Measurements from ENCODE around the gene MDFI. TPM values are rescaled to one million over a fixed set of nuclear protein-coding genes. Genes with fewer than 3 reads are reported as not detected.

The MDFI gene
- polyA plus RNA-seq, 1 experiment = 0.19 TPM

DNA sequence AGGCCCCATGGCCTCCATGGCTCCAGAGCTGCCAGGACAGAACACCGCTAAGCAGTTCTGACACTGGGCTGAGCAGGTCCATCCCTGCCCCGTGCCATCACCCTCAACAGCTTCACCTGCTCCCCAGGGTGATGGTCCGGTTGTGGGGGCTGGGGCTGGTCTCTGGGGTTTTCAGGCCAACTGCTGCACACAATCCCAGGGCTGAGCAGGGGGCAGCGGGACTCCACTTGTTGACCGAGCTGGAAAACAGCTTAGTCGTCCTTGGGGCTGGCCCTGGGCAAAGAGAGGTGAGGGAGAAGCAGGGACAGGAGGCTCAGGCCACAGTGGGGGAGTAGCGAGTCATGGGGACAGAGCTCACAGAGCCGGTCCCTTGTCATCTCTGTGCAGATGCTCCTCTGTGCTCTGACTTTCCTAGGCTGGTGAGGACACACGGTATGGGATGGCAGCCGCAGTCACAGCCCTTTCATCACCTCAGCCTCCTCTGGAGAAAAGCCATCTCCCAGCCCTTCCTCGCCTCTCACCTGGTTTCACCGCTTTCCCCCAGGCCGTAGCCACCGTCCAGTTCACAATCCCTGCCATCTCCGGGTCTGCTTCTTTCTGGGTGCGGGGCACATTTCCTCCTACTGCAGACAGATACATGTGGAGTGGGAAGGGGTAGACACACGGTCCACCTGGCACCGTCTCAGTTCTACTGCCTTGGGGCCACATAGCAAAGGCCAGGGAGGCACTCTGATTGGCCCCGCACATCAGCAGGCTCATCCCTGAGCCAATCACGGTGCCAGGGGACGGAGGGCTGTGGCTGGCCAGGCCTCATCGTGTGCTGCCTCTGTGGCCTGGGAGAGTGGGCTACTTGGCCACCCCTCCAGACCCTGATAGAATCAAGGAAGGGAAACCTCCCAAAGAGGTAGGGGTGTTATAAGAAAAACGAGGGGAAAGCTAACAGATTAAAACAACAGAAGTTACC is 19.1 kb downstream of the MDFI start:
- ChIA-PET CTCF (interaction anchor here (1.4 to 2.3 kb wide), 3 partner anchors 48 to 290 kb away, joined by 7 to 11 read pairs (median 7); no protein-coding TSS in a partner anchor), POLR2A (no interaction called here)
- Histone ChIP-seq H3K27me3 (ENCODE audit: control insufficient read depth, insufficient read depth, low read length) (peaks cover 49% of the 10 kb centered on the region), H3K27ac (ENCODE audit: low read depth, low read length) (no peak overlapping the region), H3K4me3 (ENCODE audit: low read depth, low read length) (no peak overlapping the region), H3K9me3 (ENCODE audit: control insufficient read depth, insufficient read depth, low read length) (no peaks in the 10 kb centered on the region; the same call in 1 of the 2 replicates)
- DNase-seq (ENCODE audit: low read depth, low spot score) = no peak
- no peak for TF ChIP-seq CTCF (IDR thresholded peaks at IDR 0.05; ENCODE audit: low read depth, low read length)

DNA sequence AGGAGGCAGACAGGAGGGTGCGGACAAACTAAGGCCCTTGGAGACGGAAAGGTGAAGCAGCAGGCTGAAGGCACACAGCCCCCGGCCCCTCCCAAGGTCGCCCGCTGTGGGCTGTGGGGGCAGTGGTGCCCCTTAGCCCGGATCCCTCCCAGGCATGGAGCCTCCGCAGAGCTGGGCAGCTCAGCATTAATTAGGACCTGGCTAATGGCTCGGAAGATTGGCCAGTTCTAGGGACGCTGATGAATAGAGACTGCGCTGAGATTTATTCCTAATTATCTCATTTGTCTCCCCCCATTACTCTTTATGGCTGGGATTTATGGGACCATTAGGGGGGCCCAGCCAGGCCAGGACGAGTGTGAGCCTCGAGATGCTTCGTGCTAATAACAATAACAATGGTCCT is 20.4 kb downstream of the MDFI start:
- POLR2A ChIA-PET = no interaction called here
- H3K27me3 ChIP-seq (ENCODE audit: control insufficient read depth, insufficient read depth, low read length) = peaks cover 55% of the 10 kb centered on the region
- no peak overlapping the region for H3K4me3 ChIP-seq (ENCODE audit: low read depth, low read length)
- CTCF ChIA-PET = interaction anchor here (0.7 to 2.0 kb wide), 2 partner anchors 291 to 343 kb away, joined by 3 to 7 read pairs; no protein-coding TSS in a partner anchor
- TF ChIP-seq CTCF (IDR thresholded peaks at IDR 0.05; ENCODE audit: low read depth, low read length) = no peak
- no peak overlapping the region for H3K27ac ChIP-seq (ENCODE audit: low read depth, low read length)
- H3K9me3 ChIP-seq (ENCODE audit: control insufficient read depth, insufficient read depth, low read length) = no peaks in the 10 kb centered on the region; the same call in 1 of the 2 replicates
- DNase-seq (ENCODE audit: low read depth, low spot score) = no peak

DNA sequence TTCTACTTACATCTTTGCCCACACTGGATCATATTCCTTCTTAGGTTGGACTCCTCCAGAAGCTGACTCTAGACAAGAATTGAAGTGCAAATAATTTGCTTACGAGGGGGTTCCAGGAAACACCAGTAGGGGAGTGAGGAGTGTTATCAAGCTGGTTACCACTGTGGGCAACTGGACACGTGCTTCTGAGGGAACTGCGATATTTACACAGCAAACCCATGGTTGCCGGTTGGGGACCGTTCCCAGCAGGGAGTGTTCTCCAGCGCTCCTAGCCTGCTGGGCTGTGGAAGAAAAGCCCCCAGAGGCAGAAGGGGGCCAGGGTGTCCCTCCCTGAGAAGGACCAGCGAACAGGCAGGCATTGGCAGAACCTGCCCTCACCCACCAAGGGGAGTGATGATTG is 21.7 kb downstream of the MDFI start:
- H3K9me3 ChIP-seq (ENCODE audit: control insufficient read depth, insufficient read depth, low read length) = no peaks in the 10 kb centered on the region
- no peak for DNase-seq (ENCODE audit: low read depth, low spot score)
- no peak overlapping the region for H3K4me3 ChIP-seq (ENCODE audit: low read depth, low read length)
- H3K27me3 ChIP-seq (ENCODE audit: control insufficient read depth, insufficient read depth, low read length) = peaks cover 58% of the 10 kb centered on the region
- POLR2A ChIA-PET = interaction anchor here (0.7 kb wide), 1 partner anchor 69 kb away, joined by 3 read pairs; no protein-coding TSS in a partner anchor
- CTCF ChIA-PET = no interaction called here
- TF ChIP-seq CTCF (IDR thresholded peaks at IDR 0.05; ENCODE audit: low read depth, low read length) = no peak
- H3K27ac ChIP-seq (ENCODE audit: low read depth, low read length) = no peak overlapping the region

GRCh38 chr6:41663568-41663967 is 25.3 kb downstream of the MDFI start:
- DNase-seq (ENCODE audit: low read depth, low spot score) = no peak
- ChIA-PET POLR2A (no interaction called here), CTCF (interaction anchor here (2.0 kb wide), 1 partner anchor 20 kb away, joined by 6 read pairs; no protein-coding TSS in a partner anchor)
- TF ChIP-seq CTCF (IDR thresholded peaks at IDR 0.05; ENCODE audit: low read depth, low read length) = no peak
- H3K27ac ChIP-seq (ENCODE audit: low read depth, low read length) = no peak overlapping the region
- no peaks in the 10 kb centered on the region for H3K9me3 ChIP-seq (ENCODE audit: control insufficient read depth, insufficient read depth, low read length)
- no peak overlapping the region for H3K4me3 ChIP-seq (ENCODE audit: low read depth, low read length)
- H3K27me3 ChIP-seq (ENCODE audit: control insufficient read depth, insufficient read depth, low read length) = peaks cover 51% of the 10 kb centered on the region

DNA sequence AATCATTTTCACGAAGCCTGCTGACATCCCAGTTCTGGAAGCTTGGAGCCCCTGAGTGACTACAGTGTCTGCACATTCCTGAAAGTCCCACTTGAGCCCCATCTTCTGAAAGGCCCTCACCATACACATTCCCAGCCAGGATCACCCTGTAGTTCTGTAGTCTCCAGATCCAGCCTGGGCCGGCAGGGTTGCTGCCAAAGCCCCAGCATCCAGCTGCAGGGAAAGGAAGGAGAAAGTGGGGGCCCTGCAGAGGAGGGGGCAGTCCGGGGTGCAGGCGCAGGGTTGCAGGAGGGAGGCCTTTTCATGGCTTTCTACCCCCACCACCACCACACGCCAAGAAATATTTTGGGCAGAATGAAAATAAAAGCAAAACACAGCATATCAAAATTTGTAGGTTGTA is 26.0 kb downstream of the MDFI start:
- CTCF ChIA-PET = interaction anchor here (0.8 to 2.0 kb wide), 2 partner anchors 19 to 240 kb away, joined by 4 to 6 read pairs; no protein-coding TSS in a partner anchor

More for the DNA sequence above, 26.0 kb downstream of the MDFI start:
- POLR2A ChIA-PET = no interaction called here
- no peak for DNase-seq (ENCODE audit: low read depth, low spot score)
- H3K27me3 ChIP-seq (ENCODE audit: control insufficient read depth, insufficient read depth, low read length) = peaks cover 46% of the 10 kb centered on the region
- TF ChIP-seq CTCF (IDR thresholded peaks at IDR 0.05; ENCODE audit: low read depth, low read length) = no peak
- H3K4me3 ChIP-seq (ENCODE audit: low read depth, low read length) = no peak overlapping the region
- no peak overlapping the region for H3K27ac ChIP-seq (ENCODE audit: low read depth, low read length)
- H3K9me3 ChIP-seq (ENCODE audit: control insufficient read depth, insufficient read depth, low read length) = no peaks in the 10 kb centered on the region

All from AG04450 (cell line).